IMR-90 (cell line): ENCODE results near the gene MED12. TPM values are rescaled to one million over a fixed set of nuclear protein-coding genes. Genes with fewer than 3 reads are reported as not detected.

Experiments
- ATAC-seq: fragments of 200-7000 bp; cut with Tn5 transposase; 2 replicates; pipeline ENCODE4 v1.9.1; 2020; ENCODE audit warnings: low read depth, mild to moderate bottlenecking, moderate library complexity
- BruUV-seq: library from RNA; stranded (reverse); fragments of 400-500 nt; replicated peaks from 2 replicates; lab custom pipeline; 2021; lab: Mats Ljungman, UMichigan
- CTCF ChIA-PET: fragments of 300-600 bp; formaldehyde crosslinking; extraction: SDS; loops from one replicate; lab custom pipeline; 2021; ENCODE audit warnings: antibody characterized with exemption; lab: Yijun Ruan, JAX
- POLR2A ChIA-PET: fragments of 300-600 bp; sonication (Branson Sonifier 250); formaldehyde crosslinking; loops from one replicate; lab custom pipeline; 2022; ENCODE audit warnings: antibody characterized with exemption; ENCODE audit not compliant: unreplicated experiment; lab: Charles Lee
- DNase-seq: peaks from one replicate; pipeline ENCODE4 v3.0.0; 2013
- H2AFZ ChIP-seq: replicated peaks from 2 replicates; pipeline ENCODE3; 2013; ENCODE audit warnings: low read length, mild to moderate bottlenecking; ENCODE audit not compliant: poor library complexity
- H2AK5ac ChIP-seq: 2 replicates; pipeline ENCODE4 v1.6.1; 2013; ENCODE audit warnings: low read depth, low read length, inconsistent platforms
- H2AK9ac ChIP-seq: replicated peaks from 2 replicates; pipeline ENCODE3; 2013; ENCODE audit warnings: mild to moderate bottlenecking, low read depth, low read length, moderate library complexity; ENCODE audit not compliant: poor library complexity
- H2BK120ac ChIP-seq: 2 replicates; pipeline ENCODE4 v1.6.1; 2013; ENCODE audit warnings: low read depth, low read length, inconsistent platforms
- H2BK15ac ChIP-seq: 3 replicates; pipeline ENCODE4 v1.6.1; 2013; ENCODE audit warnings: low read depth, low read length, inconsistent platforms
- H2BK20ac ChIP-seq: 2 replicates; pipeline ENCODE4 v1.6.1; 2013; ENCODE audit warnings: low read depth, mild to moderate bottlenecking, inconsistent platforms, low read length, moderate library complexity
- H2BK5ac ChIP-seq: 2 replicates; pipeline ENCODE4 v1.6.1; 2013; ENCODE audit warnings: mild to moderate bottlenecking, low read depth, low read length, inconsistent platforms; ENCODE audit not compliant: poor library complexity, severe bottlenecking
- H3K14ac ChIP-seq: replicated peaks from 2 replicates; pipeline ENCODE4 v1.6.1; 2013; ENCODE audit warnings: low read depth, low read length, inconsistent platforms
- H3K18ac ChIP-seq: 2 replicates; pipeline ENCODE4 v1.6.1; 2013; ENCODE audit warnings: low read depth, low read length, control low read depth
- H3K23ac ChIP-seq: 2 replicates; pipeline ENCODE4 v1.6.1; 2013; ENCODE audit warnings: low read depth, low read length, inconsistent platforms
- H3K27ac ChIP-seq: 2 replicates; pipeline ENCODE4 v1.5.1; 2013; ENCODE audit warnings: mild to moderate bottlenecking, control low read depth, low read length; ENCODE audit not compliant: insufficient read depth
- H3K27me3 ChIP-seq: 2 replicates; pipeline ENCODE4 v1.6.1; 2013; ENCODE audit warnings: low read length; ENCODE audit not compliant: control insufficient read depth, insufficient read depth
- H3K36me3 ChIP-seq: 2 replicates; pipeline ENCODE4 v1.6.1; 2013; ENCODE audit warnings: low read length, mixed read lengths; ENCODE audit not compliant: control insufficient read depth, insufficient read depth
- H3K4ac ChIP-seq: 2 replicates; pipeline ENCODE4 v1.6.1; 2013; ENCODE audit warnings: low read depth, low read length, inconsistent platforms
- H3K4me1 ChIP-seq: 2 replicates; pipeline ENCODE4 v1.6.1; 2013; ENCODE audit warnings: low read length, mixed read lengths; ENCODE audit not compliant: control insufficient read depth, insufficient read depth
- H3K4me2 ChIP-seq: 2 replicates; pipeline ENCODE4 v1.6.1; 2013; ENCODE audit warnings: low read depth, mild to moderate bottlenecking, control low read depth, low read length, moderate library complexity
- H3K4me3 ChIP-seq: 2 replicates; pipeline ENCODE4 v1.5.1; 2013; ENCODE audit warnings: low read depth, mild to moderate bottlenecking, control low read depth, low read length, moderate library complexity; ENCODE audit not compliant: insufficient read depth
- H3K56ac ChIP-seq: 2 replicates; pipeline ENCODE4 v1.6.1; 2013; ENCODE audit warnings: low read length, inconsistent platforms; ENCODE audit not compliant: insufficient read depth; ENCODE audit errors: extremely low read depth
- H3K79me1 ChIP-seq, 2 experiments: 2 replicates each; pipeline ENCODE4 v1.6.1; 2013; ENCODE audit warnings: low read length in 2 of 2, inconsistent platforms in 1 of 2, low read depth in 1 of 2
- H3K9ac ChIP-seq: 2 replicates; pipeline ENCODE4 v1.6.1; 2013; ENCODE audit warnings: low read depth, low read length, control low read depth
- H3K9me1 ChIP-seq: 2 replicates; pipeline ENCODE4 v1.6.1; 2013; ENCODE audit warnings: low read length, inconsistent platforms; ENCODE audit not compliant: insufficient read depth
- H3K9me3 ChIP-seq: 2 replicates; pipeline ENCODE4 v1.6.1; 2013; ENCODE audit warnings: low read length; ENCODE audit not compliant: control insufficient read depth, insufficient read depth
- H4K20me1 ChIP-seq: 2 replicates; pipeline ENCODE4 v1.6.1; 2013; ENCODE audit warnings: low read length, inconsistent platforms; ENCODE audit not compliant: insufficient read depth
- H4K5ac ChIP-seq: 2 replicates; pipeline ENCODE4 v1.6.1; 2013; ENCODE audit warnings: mild to moderate bottlenecking, low read depth, low read length, control low read depth
- H4K8ac ChIP-seq, 2 experiments: 2 replicates each; pipeline ENCODE4 v1.6.1; 2013; ENCODE audit warnings: low read depth in 2 of 2, low read length in 2 of 2, control low read depth in 1 of 2, inconsistent platforms in 1 of 2
- H4K91ac ChIP-seq: 2 replicates; pipeline ENCODE4 v1.6.1; 2013; ENCODE audit warnings: low read depth, low read length, inconsistent platforms; ENCODE audit not compliant: insufficient read depth
- FOS ChIP-seq: fragments of 150-350 bp; IDR thresholded peaks from 2 replicates; pipeline ENCODE4 v1.6.1; 2016; ENCODE audit warnings: low read depth, low read length
- WGBS, 2 experiments: methylation state at CpG; one replicate each; pipeline versions ENCODE4 v1.1.5 to v1.1.7; 2013; ENCODE audit warnings: missing lambda C conversion rate in 2 of 2; ENCODE audit not compliant: insufficient read length in 1 of 2; ENCODE audit errors: extremely low coverage in 2 of 2; 5-methylcytosine and 5-hydroxymethylcytosine counted together
- dilution Hi-C: fragments of 300-500 bp; cut with HindIII; formaldehyde crosslinking; loops from one replicate; pipeline ENCODE4 v1.14.3; 2018; ENCODE audit warnings: low sequenced_read_pairs; ENCODE audit not compliant: unreplicated experiment
- in situ Hi-C: fragments of 300-500 bp; cut with MboI; formaldehyde crosslinking; loops from 3 replicates; pipeline ENCODE4 v1.14.3; 2019; ENCODE audit warnings: low sequenced_read_pairs, inconsistent platforms, mixed read lengths
- intact Hi-C: fragments of 100-400 bp; cut with micrococcal nuclease; formaldehyde crosslinking; loops from 2 replicates; pipeline ENCODE4 v1.10.0; 2022
- polyA plus RNA-seq, 3 experiments: library from polyadenylated mRNA; depleted of rRNA; stranded (reverse); fragments of >200 nt; gene quantifications; 2 replicates each; pipeline ENCODE4 v1.2.3, GENCODE V29; 2012; ENCODE audit warnings: low replicate concordance in 1 of 3
- total RNA-seq: library from RNA; depleted of rRNA; stranded (reverse); fragments of >200 nt; gene quantifications from 2 replicates; pipeline ENCODE4 v1.2.3, GENCODE V29; 2012

MED12 gene
- total and polyA plus RNA-seq, 2 of the 4 experiments (the other 2 are of a cell fraction): 9.1 to 19.8 TPM

GRCh38 chrX:71148278-71148663 is 29.9 kb downstream of the MED12 start:
- no peak overlapping the region for H3K23ac ChIP-seq
- H3K9ac ChIP-seq: no peak overlapping the region
- no peak overlapping the region for H2AFZ ChIP-seq
- ATAC-seq (no peak), DNase-seq (no peak)
- H4K20me1 ChIP-seq: no peaks in the 10 kb centered on the region
- no peak overlapping the region for H4K5ac ChIP-seq
- H2BK20ac ChIP-seq: no peak overlapping the region
- no peak overlapping the region for H3K4me2 ChIP-seq
- no peak overlapping the region for H3K4ac ChIP-seq
- no peak overlapping the region for H3K18ac ChIP-seq
- no peak overlapping the region for H4K91ac ChIP-seq
- intact Hi-C loops (no loop called here), dilution Hi-C loops (no loop called here), in situ Hi-C loops (no loop called here)
- no peak overlapping the region for H3K4me3 ChIP-seq
- H3K9me3 ChIP-seq: no peaks in the 10 kb centered on the region
- H3K56ac ChIP-seq: no peak overlapping the region
- H2BK120ac ChIP-seq: no peak overlapping the region
- H3K27me3 ChIP-seq: peaks cover 4% of the 10 kb centered on the region; the same call in 1 of the 2 replicates
- peaks cover 2% of the 10 kb centered on the region; the same call in 1 of the 2 replicates for H3K4me1 ChIP-seq
- no peak overlapping the region for H4K8ac ChIP-seq
- BruUV-seq: no TSS peak
- H2BK15ac ChIP-seq: no peak overlapping the region
- H3K36me3 ChIP-seq: no peaks in the 10 kb centered on the region
- no peak overlapping the region for H2AK5ac ChIP-seq
- ChIA-PET CTCF (no interaction called here), POLR2A (no interaction called here)
- no peak overlapping the region for H2BK5ac ChIP-seq
- H3K14ac ChIP-seq: no peak overlapping the region
- H3K27ac ChIP-seq: no peak overlapping the region
- H3K79me1 ChIP-seq: no peaks in the 10 kb centered on the region
- H3K9me1 ChIP-seq: peaks cover 1% of the 10 kb centered on the region; the same call in 1 of the 2 replicates
- TF ChIP-seq FOS: no peak
- 92% methylated on average over 2 of the region's 8 CpGs; no CpG with 5 or more reads in 1 of the 2 experiments for WGBS, 2 experiments
- no peak overlapping the region for H2AK9ac ChIP-seq
